HK-2 (cell line): Measurements from ENCODE around the gene DRC7.
"Not testable (repeated sequence)": the region's sequence is repeated elsewhere in the genome, so short reads cannot be mapped to it uniquely, and the experiment has no call there.

Source experiments
- DNase-seq: peaks from one replicate; pipeline ENCODE4 v3.0.0-alpha.2; 2018; ENCODE audit not compliant: unreplicated experiment

Gene DRC7

DNA sequence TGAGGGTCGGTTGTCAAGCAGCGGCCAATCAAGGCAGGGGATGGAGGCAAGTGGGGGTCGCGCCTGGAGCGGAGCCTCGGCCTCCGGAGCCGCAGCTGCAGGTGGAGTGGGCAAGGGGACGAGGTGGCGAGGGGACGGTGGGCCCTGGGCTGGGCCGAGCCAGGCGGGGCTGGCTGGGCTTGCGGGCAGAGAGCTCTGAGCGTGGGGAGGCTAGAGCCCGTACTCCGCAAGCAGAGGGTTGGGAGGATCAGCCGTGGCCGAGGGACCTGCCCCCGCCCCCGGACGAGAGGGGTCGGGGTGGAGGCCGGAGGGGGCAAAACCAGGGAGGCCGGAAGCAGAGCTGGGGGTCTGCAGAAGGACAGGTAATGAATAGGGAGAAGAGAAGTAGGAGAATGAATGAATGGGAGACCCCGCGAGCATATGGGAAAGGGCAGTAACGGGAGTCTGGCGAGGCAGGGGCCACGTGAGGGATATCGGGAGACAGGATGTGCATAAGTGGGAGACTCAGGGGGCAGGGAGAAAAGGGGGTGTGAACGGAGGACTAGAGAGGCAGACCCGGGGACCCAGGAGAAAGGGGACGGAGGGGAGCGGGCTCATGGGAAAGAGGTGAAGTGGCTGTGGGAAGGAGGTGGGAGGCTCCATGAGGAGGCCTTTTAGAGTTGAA lies 41.3 kb downstream of the DRC7 start, which contains the start of gene KATNB1:
TSS of gene KATNB1 (plus strand) at position 16 of the 664 bp plus-strand sequence. CDS start 1,474 bp downstream, outside the sequence.
- DNase-seq = no peak

DNA sequence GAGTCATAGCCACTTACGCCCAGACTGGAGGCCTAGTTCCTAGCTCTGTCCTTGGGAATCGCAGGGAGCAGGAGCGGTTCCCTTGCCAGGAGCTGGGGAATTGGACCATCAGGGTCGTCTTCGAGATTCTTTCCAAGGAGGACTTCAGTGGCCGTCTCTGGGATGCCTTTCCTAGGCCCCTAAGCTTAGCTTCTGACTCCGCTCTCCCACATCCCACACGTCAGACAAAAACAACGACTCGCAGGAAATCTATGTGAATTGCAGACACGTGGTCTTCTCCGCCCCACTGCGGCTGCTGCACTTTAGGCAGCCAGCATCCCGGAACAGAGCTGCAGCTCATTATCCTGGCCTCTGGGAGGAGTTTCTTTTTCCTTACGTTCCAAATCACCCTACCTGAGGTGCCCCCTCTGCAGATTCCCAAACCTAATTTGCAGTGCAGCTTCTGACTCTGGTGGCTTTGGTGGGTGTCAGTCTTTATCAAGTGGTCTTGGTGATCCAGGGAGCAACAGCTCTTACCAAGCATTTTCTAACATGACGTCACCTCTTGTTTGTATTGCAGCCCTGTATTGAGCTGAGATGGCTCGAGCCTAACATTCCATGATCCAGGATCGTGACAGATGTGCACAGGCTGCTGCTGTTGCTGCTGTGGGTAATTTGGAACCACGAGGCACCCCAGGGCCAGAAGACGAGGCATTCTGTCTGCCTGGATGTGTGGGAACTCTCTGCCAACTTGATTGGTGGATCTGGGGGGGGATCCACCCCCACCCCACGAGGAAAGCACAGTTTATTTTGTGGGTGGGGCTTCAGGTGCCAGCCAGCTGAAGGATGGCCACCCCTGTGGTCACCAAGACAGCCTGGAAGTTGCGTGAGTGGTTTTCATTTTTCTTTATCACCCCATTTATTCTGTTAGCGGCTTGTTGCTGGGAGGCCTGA lies 42.1 kb downstream of the DRC7 start:
- peak; percentile 76 for DNase-seq

DNA sequence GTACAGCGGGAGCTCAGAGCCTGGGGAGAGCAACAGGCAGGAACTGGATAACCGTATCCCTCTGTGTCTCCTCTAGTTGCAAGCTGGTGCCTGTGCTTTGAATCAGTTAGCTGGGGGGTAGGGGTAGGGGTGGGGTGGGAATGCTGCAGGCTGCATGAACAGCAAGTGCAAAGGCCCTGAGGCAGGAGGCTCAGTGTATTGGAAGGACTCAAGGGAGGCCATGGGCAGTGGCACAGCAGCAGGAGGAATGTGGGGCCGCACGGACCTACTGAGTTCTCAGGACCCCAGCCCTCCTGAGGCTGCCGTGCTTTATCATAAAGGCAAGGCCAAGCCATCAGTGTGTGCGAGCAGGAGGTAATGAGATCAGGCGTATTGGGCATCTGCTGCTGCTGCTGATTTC lies 44.2 kb downstream of the DRC7 start:
- DNase-seq = no peak

DNA sequence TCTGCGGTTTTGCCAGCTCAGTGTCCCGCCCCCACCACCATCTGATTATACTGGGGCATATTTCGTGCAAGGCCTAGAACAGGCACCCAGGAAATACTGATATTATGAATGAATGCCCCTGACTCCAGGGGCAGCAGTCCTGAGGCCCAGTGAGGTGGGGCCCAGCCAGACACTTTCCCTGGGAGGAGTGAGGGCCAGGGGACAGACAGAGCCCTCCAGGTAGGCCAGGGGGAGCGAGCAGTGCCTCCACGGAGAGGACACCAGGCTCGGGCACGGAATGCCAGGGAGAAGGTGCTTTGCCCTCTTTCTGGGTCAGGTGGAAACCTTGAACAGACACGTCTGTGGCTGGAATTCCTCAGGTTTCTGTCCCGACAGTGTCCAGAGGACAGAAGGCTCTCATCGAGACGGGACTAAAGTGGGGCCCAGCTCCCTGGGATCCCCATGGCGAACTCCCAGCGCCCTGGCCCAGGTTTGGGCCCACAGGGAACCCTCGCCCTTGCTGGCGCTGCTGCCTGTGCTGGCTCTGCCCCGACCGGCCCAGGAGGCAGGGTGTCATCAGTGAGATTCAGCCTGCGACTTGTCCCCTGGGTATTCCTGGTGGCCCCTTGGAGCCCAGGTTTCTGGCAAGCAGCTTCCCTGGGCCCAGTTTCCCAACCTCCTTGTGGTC lies 45.3 kb downstream of the DRC7 start:
- DNase-seq = no peak

DNA sequence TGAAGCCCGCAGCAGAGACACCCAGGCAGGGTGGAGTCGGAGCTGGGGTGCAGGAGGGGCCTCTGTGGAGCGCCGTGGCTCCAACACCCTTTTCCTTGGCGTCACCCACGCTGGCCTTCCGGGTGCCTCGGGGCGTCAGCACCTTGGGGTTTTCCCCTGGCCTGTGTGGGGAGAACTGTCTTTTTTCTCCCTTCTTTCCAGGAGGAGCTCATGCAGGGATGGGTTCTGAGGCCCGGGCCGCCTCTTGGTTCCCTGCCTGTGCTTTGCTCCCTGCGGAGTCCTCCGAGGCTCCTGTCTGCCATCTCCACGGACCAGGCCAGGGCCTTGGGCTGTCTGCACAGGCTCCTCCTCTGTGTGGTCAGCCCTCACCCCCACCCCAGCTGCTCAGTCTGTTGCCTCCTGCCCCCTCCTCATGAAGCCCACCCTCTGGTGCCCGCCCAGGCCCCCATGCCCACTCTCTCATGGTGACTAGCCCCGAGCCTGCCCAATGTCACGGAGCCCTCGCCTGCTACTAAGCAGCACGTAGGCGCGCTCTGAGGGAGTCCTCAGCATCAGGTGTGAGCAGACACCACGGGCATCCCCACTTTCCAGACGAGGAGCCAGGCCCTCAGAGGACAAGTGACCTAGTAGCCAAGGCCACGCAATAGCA lies 45.9 kb downstream of the DRC7 start:
- DNase-seq = no peak

DNA sequence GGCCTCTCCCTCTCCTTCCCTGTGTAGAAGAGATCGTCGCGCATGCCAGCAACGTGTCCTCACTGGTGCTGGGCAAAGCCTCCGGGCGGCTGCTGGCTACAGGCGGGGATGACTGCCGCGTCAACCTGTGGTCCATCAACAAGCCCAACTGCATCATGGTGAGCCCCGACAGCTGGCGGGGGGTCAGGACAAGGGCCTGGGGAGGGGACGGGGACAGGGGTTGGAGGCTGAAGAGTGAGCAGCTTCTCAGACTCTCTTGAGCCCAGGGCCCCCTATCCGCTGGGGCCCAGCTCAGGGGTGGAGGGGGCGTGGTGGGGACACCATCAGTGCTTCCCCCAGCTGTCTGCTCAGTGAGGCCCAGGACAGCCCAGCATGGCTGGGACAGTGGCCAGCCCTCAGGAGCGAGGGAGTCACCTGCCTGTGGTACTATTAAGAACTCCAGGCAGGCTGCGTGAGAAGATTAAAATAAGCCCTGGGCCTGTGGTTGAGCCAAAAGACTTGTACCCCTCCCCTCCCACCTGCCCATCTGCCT lies 47.1 kb downstream of the DRC7 start:
- no peak for DNase-seq

DNA sequence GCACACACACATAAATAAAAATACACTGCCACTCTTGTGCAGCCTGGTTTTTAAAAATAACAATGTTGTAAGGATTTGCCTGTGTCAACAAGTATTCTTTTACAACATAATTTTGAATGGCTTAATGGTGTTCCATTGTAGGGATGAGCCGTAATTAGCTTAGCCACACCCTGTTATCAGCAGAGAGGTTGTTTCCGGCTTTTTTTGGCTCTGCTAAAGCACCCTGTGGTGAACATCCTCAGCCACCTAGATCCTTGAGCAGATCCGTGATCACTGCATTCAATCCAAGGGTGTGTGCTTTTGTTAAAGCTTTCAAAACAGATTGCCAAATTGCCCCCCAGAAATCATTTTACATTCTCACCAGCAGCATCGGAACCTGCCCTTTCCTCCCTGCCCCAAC lies 47.9 kb downstream of the DRC7 start:
- no peak for DNase-seq

DNA sequence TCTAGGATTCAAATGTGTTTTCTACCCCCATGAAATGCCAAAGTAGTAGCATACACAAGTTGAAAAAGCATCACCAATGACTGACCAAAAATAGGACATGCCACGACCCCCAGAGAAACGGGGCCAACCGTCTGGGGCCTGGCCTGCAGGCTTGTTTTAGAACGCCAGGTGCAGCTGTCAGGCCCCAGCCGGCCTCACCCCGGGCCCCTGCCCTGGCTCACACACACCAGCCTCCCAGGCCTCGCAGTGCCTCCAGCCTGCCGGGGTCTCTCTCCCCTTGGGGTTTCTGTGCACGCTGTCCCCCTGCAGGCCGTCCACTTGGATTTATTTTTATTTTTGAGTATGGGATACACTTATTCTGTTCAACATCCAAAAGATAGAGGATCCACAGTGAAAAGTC lies 48.9 kb downstream of the DRC7 start:
- DNase-seq = no peak

DNA sequence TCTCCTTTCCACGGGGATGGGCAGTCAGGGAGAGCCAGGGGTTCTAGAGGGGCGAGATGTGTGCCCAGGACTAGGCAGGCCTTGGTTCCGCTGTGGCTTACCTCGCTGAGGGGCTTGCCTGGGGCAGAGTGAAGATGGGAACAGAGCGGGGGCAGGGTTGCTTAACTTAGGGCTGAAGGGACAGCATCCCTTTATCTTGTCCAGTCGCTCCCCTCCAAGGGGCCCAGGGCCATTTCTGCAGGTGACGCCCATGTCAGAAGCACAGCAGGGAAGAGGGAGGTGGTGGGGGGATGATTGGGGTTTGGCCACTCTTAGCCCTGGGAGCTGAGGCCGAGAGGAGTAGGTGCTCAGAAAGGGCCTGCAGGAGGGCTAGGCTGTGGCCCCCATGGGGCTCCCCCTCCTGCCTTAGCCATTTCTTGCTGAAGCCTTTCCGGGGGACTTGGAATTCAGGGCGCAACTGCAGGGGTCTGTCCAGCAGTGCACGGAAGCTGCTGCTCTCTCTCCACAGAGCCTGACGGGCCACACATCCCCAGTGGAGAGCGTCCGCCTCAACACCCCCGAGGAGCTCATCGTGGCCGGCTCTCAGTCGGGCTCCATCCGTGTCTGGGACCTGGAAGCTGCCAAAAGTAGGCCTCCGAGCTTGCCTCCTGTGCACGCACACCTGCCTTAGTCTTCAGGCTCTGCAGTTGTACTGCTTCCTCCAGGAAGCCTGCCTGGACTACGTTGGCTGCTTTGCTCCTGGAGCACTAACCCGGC lies 49.5 kb downstream of the DRC7 start:
- no peak for DNase-seq

DNA sequence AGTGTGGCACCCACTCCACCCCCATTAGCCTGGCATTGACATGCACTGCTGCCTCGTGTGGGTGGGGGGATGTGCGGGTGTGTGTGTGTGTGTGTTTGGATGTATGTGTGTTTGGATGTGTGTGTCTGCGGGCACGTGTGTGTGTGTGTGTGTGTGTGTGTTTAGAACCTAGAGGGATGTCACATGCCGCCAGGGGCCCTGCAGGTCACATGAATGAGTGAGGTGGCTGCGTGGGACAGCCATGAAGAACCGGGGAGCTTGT lies 50.0 kb downstream of the DRC7 start:
- no peak for DNase-seq

DNA sequence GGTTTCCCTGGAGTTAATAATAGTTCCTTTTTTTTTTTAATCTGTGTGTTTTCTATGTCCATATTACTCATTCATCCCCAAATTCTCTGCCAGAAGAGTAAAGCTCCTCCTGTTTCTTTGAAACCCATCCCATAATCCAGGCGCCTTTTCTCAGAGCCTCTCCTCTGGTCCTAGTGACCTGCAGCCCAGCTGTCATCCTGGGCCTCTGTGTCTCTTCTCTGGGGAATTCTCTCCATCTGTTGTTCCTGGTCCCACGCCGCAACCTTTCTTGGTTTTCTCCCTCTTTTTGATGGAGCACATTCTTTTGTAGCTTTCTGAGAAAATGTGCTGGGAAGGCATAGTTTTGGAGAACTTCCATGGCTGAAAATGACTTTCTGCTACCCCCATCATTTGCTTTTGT lies 51.2 kb downstream of the DRC7 start:
- DNase-seq = no peak

DNA sequence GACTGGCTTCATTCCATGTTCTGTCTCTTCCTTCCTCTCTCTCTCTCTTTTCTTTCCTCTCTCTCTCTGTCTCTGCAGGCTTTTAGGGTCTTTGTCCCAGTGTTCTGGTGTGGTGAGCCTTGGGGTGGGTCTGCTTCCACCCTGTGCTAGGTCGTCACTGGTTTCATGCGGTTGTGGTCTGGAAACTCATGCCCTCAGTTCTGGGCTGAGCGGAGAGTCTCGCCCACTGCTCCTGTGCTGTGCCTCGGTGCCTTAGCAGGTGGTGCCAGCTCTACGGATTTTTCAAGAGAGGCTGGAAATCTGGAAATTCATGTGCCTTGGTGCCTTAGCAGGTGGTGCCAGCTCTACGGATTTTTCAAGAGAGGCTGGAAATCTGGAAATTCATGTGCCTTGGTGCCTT lies 51.7 kb downstream of the DRC7 start:
- DNase-seq = not testable (repeated sequence)

DNA sequence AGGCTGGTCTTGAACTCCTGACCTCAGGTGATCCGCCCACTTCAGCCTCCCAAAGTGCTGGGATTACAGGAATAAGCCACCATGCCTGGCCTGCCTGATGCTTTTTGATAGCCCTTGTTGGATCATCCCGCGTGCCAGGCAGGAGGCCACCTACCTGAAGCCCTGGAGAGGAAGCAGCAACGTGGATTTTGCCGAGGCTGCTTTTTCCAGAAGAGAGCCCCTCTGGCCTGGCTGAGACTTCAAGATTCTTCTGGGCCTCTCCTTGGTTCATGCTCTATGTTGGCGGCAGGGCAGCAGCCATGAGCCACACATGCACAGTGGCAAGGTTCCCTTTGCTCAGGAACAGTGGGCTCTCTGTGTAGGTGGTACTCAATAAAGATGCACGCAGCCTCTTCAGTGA lies 52.5 kb downstream of the DRC7 start:
- DNase-seq = no peak

DNA sequence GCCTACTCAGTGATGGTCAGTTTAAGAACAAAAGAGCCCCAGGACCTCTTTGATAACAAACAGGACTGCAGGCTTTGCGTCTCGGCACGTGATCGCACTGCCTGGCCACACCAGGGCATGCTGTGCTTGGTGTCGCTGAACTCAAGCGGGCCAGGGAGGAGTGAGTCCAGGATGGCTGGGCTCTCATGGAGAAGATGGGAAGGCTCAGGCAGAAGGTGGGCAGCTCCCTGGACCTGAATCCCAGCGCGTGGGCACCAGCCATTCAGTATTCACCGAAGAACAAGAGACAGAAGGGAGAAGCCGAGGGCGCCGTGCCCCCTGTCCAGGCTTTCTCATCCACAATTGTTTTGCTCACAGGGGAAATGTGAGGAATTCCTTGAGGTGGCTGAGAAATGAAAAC lies 52.9 kb downstream of the DRC7 start:
- DNase-seq = no peak

DNA sequence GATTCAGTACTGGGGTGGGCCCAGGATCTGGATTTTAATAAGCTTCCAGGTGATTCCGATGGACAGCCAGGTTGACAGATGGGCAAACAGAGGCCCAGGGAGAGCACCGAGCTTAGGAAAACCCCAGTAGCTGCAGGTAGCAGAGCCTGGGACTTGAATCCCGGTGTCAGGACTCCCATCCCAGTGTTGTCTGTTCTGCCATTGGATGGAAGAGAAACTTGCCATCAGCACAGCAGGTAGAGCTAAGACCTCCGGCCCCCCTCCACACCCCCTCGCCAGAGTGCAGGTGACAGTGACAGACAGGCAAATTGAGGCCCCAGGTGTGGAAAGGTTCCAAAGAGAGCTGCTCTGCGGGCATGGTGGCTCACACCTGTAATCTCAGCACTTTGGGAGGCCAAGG lies 53.4 kb downstream of the DRC7 start:
- no peak for DNase-seq

DNA sequence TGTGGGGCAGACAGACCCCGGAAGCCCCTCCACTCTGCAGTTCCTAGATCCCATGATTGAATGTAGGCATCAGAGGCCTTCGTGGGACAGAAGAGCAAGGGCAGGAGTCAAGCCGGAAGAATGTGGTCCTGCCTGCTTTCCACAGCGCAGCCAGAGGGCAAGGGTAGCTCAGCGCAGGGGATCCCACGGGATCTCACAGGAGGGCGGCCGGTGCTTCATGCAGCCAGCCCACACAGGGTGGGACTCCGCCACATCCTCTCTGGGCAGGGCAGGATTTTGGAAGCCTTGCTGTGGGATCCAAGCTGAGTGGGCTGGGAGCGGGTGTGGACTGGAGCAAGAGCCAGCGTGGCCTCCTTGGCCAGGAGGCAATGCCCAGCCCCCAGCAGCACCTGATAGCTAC lies 54.0 kb downstream of the DRC7 start:
- no peak for DNase-seq

DNA sequence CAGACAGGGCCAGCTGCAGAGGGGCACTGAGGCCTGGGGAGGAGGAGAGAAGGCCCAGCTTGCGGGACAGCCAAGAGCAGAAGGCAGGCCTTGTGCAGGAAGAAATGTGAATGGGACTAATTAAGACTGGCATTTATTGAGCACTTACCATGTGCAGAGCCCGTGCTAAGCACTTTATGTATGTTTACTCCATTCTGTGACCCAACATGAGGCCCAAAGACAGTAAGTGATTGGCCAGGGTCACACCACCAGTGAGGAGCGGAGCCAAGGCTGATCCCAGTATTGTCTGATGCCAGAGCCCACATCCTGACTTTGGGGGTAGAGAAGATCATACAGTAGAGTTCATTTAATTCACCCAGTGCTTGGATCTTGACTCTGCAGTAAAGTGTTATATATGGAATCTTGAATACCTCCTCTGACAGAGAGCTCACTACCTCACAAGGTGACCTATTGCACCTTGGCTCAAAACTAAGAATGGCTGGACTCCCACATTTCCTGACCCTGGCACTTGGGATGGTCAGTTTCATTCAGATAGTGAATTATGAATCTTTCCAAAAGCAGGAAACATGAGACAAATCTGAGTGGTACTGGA lies 54.6 kb downstream of the DRC7 start:
- DNase-seq = no peak

DNA sequence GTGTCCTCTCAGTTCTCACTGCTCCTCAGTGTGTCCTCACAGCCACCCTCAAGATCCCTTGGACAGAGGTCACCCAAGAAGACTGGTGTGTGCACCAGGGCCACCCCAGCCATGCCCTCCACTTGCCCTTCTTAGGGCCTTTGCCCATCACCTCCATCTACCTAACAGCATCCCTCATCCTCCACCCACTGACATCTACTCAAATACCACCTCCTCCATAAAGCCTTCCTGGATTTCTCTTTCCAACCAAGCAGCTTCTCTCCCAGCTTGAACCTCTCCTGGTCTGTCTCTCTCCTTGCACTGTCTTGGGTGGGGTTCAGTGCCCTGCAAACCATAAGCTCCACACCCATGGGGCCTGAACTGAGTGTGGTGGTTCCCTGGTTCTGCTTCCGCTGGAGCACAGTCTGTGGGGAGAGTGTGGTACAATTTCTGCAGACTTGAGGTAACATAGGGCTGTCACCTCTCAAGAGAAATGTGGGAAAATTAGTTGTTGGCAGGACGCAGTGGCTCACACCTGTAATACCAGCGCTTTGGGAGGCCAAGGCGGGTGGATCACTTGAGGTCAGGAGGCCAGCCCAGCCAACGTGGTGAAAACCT lies 55.3 kb downstream of the DRC7 start:
- DNase-seq = no peak

DNA sequence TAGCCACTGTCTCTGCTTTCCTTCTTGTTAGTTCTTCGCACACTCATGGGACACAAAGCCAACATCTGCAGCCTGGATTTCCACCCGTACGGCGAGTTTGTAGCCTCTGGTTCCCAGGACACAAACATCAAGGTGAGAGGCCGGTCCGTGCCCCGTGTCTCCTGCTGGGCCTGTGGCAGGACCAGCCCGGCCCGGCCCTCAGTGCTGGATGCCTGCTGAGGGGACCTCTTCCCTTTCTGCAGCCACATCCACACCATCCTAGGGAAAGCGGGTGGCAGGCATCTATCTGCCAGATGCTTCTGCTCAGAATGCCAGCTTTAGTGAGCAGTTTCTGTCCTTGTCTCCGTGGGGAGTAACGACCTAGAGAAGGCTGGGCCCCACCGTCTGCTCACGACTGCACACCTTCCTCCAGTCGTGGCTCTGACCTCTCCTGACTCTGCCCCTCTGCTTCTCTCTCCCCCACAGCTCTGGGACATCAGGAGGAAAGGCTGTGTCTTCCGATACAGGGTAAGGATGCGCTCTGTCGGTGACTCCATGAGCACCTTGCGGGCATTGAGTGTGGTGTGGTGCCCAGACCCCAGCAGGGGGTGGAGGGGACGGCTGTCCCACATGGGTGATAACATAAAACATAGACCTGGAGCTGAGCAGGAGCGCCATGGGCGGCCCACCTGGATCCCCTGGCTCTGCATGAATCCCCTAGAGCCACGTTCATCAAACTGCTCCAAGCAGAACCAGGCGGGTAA lies 56.4 kb downstream of the DRC7 start:
- DNase-seq = no peak
